ENCODE results near the gene CCDC85B.

CCDC85B gene

GRCh38 chr11:65868907-65869306 is 21.6 kb upstream of the CCDC85B start:
- H3K36me3 ChIP-seq (ENCODE audit: control insufficient read depth in 4 of 4, insufficient read depth in 4 of 4, low read length in 3 of 4) = peaks cover 3 to 36% (median 28%) of the 10 kb centered on the region in 4 experiments
- no peak overlapping the region for H3K27ac ChIP-seq (ENCODE audit: insufficient read depth in 1 of 2, low read depth in 1 of 2, low read length in 2 of 2, poor library complexity in 1 of 2, severe bottlenecking in 2 of 2)
- DNase-seq = no peak
- ChIA-PET CTCF (interaction anchor here (1.1 to 11.0 kb wide), 6 partner anchors 8 to 30 kb away, joined by 3 to 168 read pairs (median 8); partner anchors contain the start of genes CCDC85B, FIBP and MUS81), POLR2A (interaction anchor here (0.6 to 1.3 kb wide), 3 partner anchors 9 to 158 kb away, joined by 3 to 5 read pairs (median 3); partner anchors contain the start of gene MUS81)
- H3K9me3 ChIP-seq (ENCODE audit: control extremely low read depth in 1 of 5, control insufficient read depth in 4 of 5, insufficient read depth in 2 of 5, low read depth in 1 of 5, low read length in 4 of 5) = no peaks in the 10 kb centered on the region
- WGBS (ENCODE audit: insufficient coverage) = 90% methylated on average over 2 of the region's 3 CpGs
- H3K4me3 ChIP-seq (ENCODE audit: control insufficient read depth in 1 of 7, extremely low read depth in 1 of 7, insufficient read depth in 4 of 7, low read depth in 2 of 7, low read length in 6 of 7) = no peak overlapping the region
- H3K4me1 ChIP-seq (ENCODE audit: control extremely low read depth in 1 of 4, control insufficient read depth in 4 of 4, insufficient read depth in 4 of 4, low read length in 3 of 4) = peaks cover 0 to 50% (median 41%) of the 10 kb centered on the region in 4 experiments
- no peaks in the 10 kb centered on the region for H3K27me3 ChIP-seq (replicated peaks in 2 of 5; ENCODE audit: control insufficient read depth in 4 of 5, insufficient read depth in 5 of 5, low read length in 4 of 5)

DNA sequence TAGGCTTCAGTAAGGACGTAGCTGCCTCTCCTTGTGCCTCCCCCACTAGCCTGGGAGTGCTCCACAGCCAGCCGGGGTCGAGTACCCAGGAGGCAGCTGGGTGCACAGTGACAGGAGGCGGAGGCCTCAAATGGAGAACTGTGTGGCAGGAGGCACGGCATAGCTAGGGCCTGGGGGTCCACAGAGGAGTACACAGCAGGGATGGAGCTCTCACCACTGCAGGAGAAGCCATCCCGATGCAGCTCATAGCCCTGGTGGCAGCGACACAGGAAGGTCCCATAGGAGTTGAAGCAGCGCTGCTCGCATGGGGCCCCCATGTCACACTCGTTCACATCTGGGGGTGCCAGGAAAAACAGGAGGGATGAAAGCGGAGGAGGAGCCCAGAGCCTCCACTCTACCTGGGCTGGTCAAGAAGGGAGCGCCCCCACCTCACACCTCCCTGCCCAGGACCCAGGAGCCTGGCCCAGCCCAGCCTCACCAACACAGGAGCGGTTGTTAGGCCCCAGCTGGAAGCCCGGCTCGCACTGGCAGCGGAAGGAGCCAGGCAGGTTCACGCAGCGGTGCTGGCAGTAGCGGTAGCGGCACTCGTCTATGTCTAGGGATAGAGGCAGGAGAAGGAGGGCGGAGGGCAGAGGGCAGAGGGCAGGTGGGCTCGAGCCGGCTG is 20.7 kb upstream of the CCDC85B start:
- DNase-seq = no peak
- POLR2A ChIA-PET = interaction anchor here (0.6 to 2.8 kb wide), 4 partner anchors 10 to 191 kb away, joined by 3 to 22 read pairs (median 4); partner anchors contain the start of gene MUS81
- Histone ChIP-seq H3K36me3 (ENCODE audit: control insufficient read depth in 4 of 4, insufficient read depth in 4 of 4, low read length in 3 of 4) (peaks cover 0 to 27% (median 20%) of the 10 kb centered on the region in 4 experiments), H3K4me1 (ENCODE audit: control extremely low read depth in 1 of 4, control insufficient read depth in 4 of 4, insufficient read depth in 4 of 4, low read length in 3 of 4) (peaks cover 0 to 52% (median 43%) of the 10 kb centered on the region in 4 experiments), H3K27me3 (replicated peaks in 2 of 5; ENCODE audit: control insufficient read depth in 4 of 5, insufficient read depth in 5 of 5, low read length in 4 of 5) (no peaks in the 10 kb centered on the region), H3K9me3 (ENCODE audit: control extremely low read depth in 1 of 5, control insufficient read depth in 4 of 5, insufficient read depth in 2 of 5, low read depth in 1 of 5, low read length in 4 of 5) (no peaks in the 10 kb centered on the region), H3K27ac (ENCODE audit: insufficient read depth in 1 of 2, low read depth in 1 of 2, low read length in 2 of 2, poor library complexity in 1 of 2, severe bottlenecking in 2 of 2) (no peak overlapping the region), H3K4me3 (ENCODE audit: control insufficient read depth in 1 of 7, extremely low read depth in 1 of 7, insufficient read depth in 4 of 7, low read depth in 2 of 7, low read length in 6 of 7) (no peak overlapping the region)
- CTCF ChIA-PET = interaction anchor here (1.1 to 11.0 kb wide), 6 partner anchors 8 to 29 kb away, joined by 3 to 168 read pairs (median 8); partner anchors contain the start of genes CCDC85B, FIBP and MUS81
- WGBS (ENCODE audit: insufficient coverage) = 93% methylated on average over 24 of the region's 24 CpGs

DNA sequence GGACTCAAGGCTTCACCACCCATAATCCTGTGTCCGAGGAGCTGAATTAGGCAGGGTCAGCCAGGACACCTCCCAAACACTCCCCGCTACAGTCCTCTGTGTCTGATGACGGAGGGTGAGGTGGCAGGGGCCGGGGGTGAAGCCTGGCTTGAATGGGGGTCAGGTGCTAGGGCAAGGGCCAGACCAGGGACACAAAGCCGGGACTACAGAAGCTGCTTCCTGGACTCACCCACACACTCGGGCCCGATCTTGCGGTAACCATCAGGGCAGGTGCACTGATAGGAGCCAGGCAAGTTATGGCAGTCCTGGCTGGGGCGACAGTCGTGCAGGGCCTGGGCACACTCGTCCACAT is 20.2 kb upstream of the CCDC85B start:
- ChIA-PET POLR2A (interaction anchor here (0.6 to 2.8 kb wide), 3 partner anchors 10 to 39 kb away, joined by 3 to 22 read pairs (median 3); partner anchors contain the start of gene MUS81), CTCF (interaction anchor here (0.8 to 11.0 kb wide), 5 partner anchors 9 to 28 kb away, joined by 3 to 168 read pairs (median 4); partner anchors contain the start of genes CCDC85B, FIBP and MUS81)
- Histone ChIP-seq H3K36me3 (ENCODE audit: control insufficient read depth in 4 of 4, insufficient read depth in 4 of 4, low read length in 3 of 4) (peaks cover 0 to 22% (median 15%) of the 10 kb centered on the region in 4 experiments), H3K4me1 (ENCODE audit: control extremely low read depth in 1 of 4, control insufficient read depth in 4 of 4, insufficient read depth in 4 of 4, low read length in 3 of 4) (peaks cover 0 to 52% (median 43%) of the 10 kb centered on the region in 4 experiments), H3K27me3 (replicated peaks in 2 of 5; ENCODE audit: control insufficient read depth in 4 of 5, insufficient read depth in 5 of 5, low read length in 4 of 5) (no peaks in the 10 kb centered on the region), H3K4me3 (ENCODE audit: control insufficient read depth in 1 of 7, extremely low read depth in 1 of 7, insufficient read depth in 4 of 7, low read depth in 2 of 7, low read length in 6 of 7) (peak overlapping the region in 2 of 7 experiments; percentile 13 to 50), H3K9me3 (ENCODE audit: control extremely low read depth in 1 of 5, control insufficient read depth in 4 of 5, insufficient read depth in 2 of 5, low read depth in 1 of 5, low read length in 4 of 5) (no peaks in the 10 kb centered on the region), H3K27ac (ENCODE audit: insufficient read depth in 1 of 2, low read depth in 1 of 2, low read length in 2 of 2, poor library complexity in 1 of 2, severe bottlenecking in 2 of 2) (no peak overlapping the region)
- 66% methylated on average over 9 of the region's 11 CpGs for WGBS (ENCODE audit: insufficient coverage)
- DNase-seq = no peak

- H3K27ac ChIP-seq (ENCODE audit: insufficient read depth in 1 of 2, low read depth in 1 of 2, low read length in 2 of 2, poor library complexity in 1 of 2, severe bottlenecking in 2 of 2) = no peak overlapping the region
- no peaks in the 10 kb centered on the region for H3K27me3 ChIP-seq (replicated peaks in 2 of 5; ENCODE audit: control insufficient read depth in 4 of 5, insufficient read depth in 5 of 5, low read length in 4 of 5)
- peaks cover 0 to 15% (median 9%) of the 10 kb centered on the region in 4 experiments for H3K36me3 ChIP-seq (ENCODE audit: control insufficient read depth in 4 of 4, insufficient read depth in 4 of 4, low read length in 3 of 4)
- WGBS (ENCODE audit: insufficient coverage) = 55% methylated on average over 23 of the region's 24 CpGs
- peaks cover 0 to 52% (median 43%) of the 10 kb centered on the region in 4 experiments for H3K4me1 ChIP-seq (ENCODE audit: control extremely low read depth in 1 of 4, control insufficient read depth in 4 of 4, insufficient read depth in 4 of 4, low read length in 3 of 4)
- no peaks in the 10 kb centered on the region for H3K9me3 ChIP-seq (ENCODE audit: control extremely low read depth in 1 of 5, control insufficient read depth in 4 of 5, insufficient read depth in 2 of 5, low read depth in 1 of 5, low read length in 4 of 5)
- peak overlapping the region in 2 of 7 experiments; percentile 13 to 50 for H3K4me3 ChIP-seq (ENCODE audit: control insufficient read depth in 1 of 7, extremely low read depth in 1 of 7, insufficient read depth in 4 of 7, low read depth in 2 of 7, low read length in 6 of 7)
- POLR2A ChIA-PET = interaction anchor here (0.5 to 2.8 kb wide), 4 partner anchors 11 to 185 kb away, joined by 3 to 22 read pairs (median 4); partner anchors contain the start of genes CFL1 and MUS81
- CTCF ChIA-PET = interaction anchor here (0.7 to 11.0 kb wide), 8 partner anchors 8 to 264 kb away, joined by 3 to 168 read pairs (median 4); partner anchors contain the start of genes CCDC85B, FIBP, KAT5 and MUS81
- DNase-seq = peak in 1 of 3 donors; percentile 37
Observed at GRCh38 chr11:65870706-65871681, 19.5 kb upstream of the CCDC85B start.

- DNase-seq = no peak
Observed at GRCh38 chr11:65871811-65872548, 18.5 kb upstream of the CCDC85B start.

More at GRCh38 chr11:65871811-65872548, 18.5 kb upstream of the CCDC85B start:
- POLR2A ChIA-PET = interaction anchor here (1.1 to 2.8 kb wide), 3 partner anchors 12 to 20 kb away, joined by 4 to 22 read pairs (median 4); partner anchors contain the start of genes CFL1 and MUS81
- H3K27me3 ChIP-seq (replicated peaks in 2 of 5; ENCODE audit: control insufficient read depth in 4 of 5, insufficient read depth in 5 of 5, low read length in 4 of 5) = no peaks in the 10 kb centered on the region
- peak overlapping the region in 2 of 7 experiments; percentile 13 to 74 for H3K4me3 ChIP-seq (ENCODE audit: control insufficient read depth in 1 of 7, extremely low read depth in 1 of 7, insufficient read depth in 4 of 7, low read depth in 2 of 7, low read length in 6 of 7)
- no peaks in the 10 kb centered on the region for H3K9me3 ChIP-seq (ENCODE audit: control extremely low read depth in 1 of 5, control insufficient read depth in 4 of 5, insufficient read depth in 2 of 5, low read depth in 1 of 5, low read length in 4 of 5)
- WGBS (ENCODE audit: insufficient coverage) = 88% methylated on average over 22 of the region's 26 CpGs
- H3K27ac ChIP-seq (ENCODE audit: insufficient read depth in 1 of 2, low read depth in 1 of 2, low read length in 2 of 2, poor library complexity in 1 of 2, severe bottlenecking in 2 of 2) = no peak overlapping the region
- H3K36me3 ChIP-seq (ENCODE audit: control insufficient read depth in 4 of 4, insufficient read depth in 4 of 4, low read length in 3 of 4) = peaks cover 0 to 6% (median 4%) of the 10 kb centered on the region in 4 experiments
- peaks cover 0 to 51% (median 43%) of the 10 kb centered on the region in 4 experiments for H3K4me1 ChIP-seq (ENCODE audit: control extremely low read depth in 1 of 4, control insufficient read depth in 4 of 4, insufficient read depth in 4 of 4, low read length in 3 of 4)
- CTCF ChIA-PET = interaction anchor here (0.7 to 11.0 kb wide), 8 partner anchors 11 to 263 kb away, joined by 3 to 168 read pairs (median 4); partner anchors contain the start of genes CCDC85B, FIBP, KAT5 and MUS81
